GM18909 (cell line): ENCODE data around the gene PTPRM.

Source experiments
- ATAC-seq: cut with Tn5 transposase; IDR thresholded peaks from one replicate; pipeline ENCODE4 v1.9.1; 2021; ENCODE audit warnings: mild to moderate bottlenecking; ENCODE audit not compliant: unreplicated experiment, poor library complexity

The PTPRM gene

GRCh38 chr18:8124232-8125146 is 557.4 kb downstream of the PTPRM start:
- no peak for ATAC-seq

GRCh38 chr18:8130096-8130495 is 563.0 kb downstream of the PTPRM start:
- no peak for ATAC-seq

GRCh38 chr18:8133032-8133431 is 565.9 kb downstream of the PTPRM start:
- ATAC-seq, result no peak

GRCh38 chr18:8133888-8134287 is 566.8 kb downstream of the PTPRM start:
- no peak for ATAC-seq

- no peak for ATAC-seq
These were observed 572.0 kb downstream of the PTPRM start for GRCh38 chr18:8139127-8139527.

GRCh38 chr18:8139891-8140406 is 572.8 kb downstream of the PTPRM start:
- ATAC-seq, result no peak

GRCh38 chr18:8140841-8141501 is 573.9 kb downstream of the PTPRM start:
- no peak for ATAC-seq

GRCh38 chr18:8142131-8142711 is 575.1 kb downstream of the PTPRM start:
- no peak for ATAC-seq

GRCh38 chr18:8142932-8143331 is 575.8 kb downstream of the PTPRM start:
- ATAC-seq, result no peak

- ATAC-seq, result no peak
These were observed 584.1 kb downstream of the PTPRM start for GRCh38 chr18:8151181-8151580.

GRCh38 chr18:8153887-8154583 is 586.9 kb downstream of the PTPRM start:
- ATAC-seq, result no peak

- no peak for ATAC-seq
These were observed 595.7 kb downstream of the PTPRM start for GRCh38 chr18:8162802-8163201.

GRCh38 chr18:8163286-8163959 is 596.3 kb downstream of the PTPRM start:
- no peak for ATAC-seq

- ATAC-seq, result no peak
These were observed 598.0 kb downstream of the PTPRM start for GRCh38 chr18:8165095-8165494.

- ATAC-seq, result no peak
These were observed 599.9 kb downstream of the PTPRM start for GRCh38 chr18:8167026-8167425.

GRCh38 chr18:8167673-8168072 is 600.6 kb downstream of the PTPRM start:
- ATAC-seq, result no peak

GRCh38 chr18:8169722-8170121 is 602.6 kb downstream of the PTPRM start:
- ATAC-seq, result no peak

- no peak for ATAC-seq
These were observed 607.7 kb downstream of the PTPRM start for GRCh38 chr18:8174771-8175170.

GRCh38 chr18:8175501-8176061 is 608.5 kb downstream of the PTPRM start:
- ATAC-seq, result no peak

- no peak for ATAC-seq
These were observed 609.0 kb downstream of the PTPRM start for GRCh38 chr18:8176109-8176508.
